NCI-H226 (cell line): Measurements from ENCODE around the gene ZNF609.

Experiments
- DNase-seq: peaks from one replicate; pipeline ENCODE4 v3.0.0-alpha.2; 2015

The ZNF609 gene

GRCh38 chr15:64455961-64456371 lies 4.4 kb upstream of the ZNF609 start:
- no peak for DNase-seq

GRCh38 chr15:64456634-64457108 lies 3.7 kb upstream of the ZNF609 start:
- no peak for DNase-seq

- DNase-seq = no peak
Measured at GRCh38 chr15:64459066-64459781, 1.2 kb upstream of the ZNF609 start.

GRCh38 chr15:64460724-64461720 lies 644 bp downstream of the ZNF609 start:
- DNase-seq = peak; percentile 85

GRCh38 chr15:64461721-64462162 lies 1.4 kb downstream of the ZNF609 start:
- no peak for DNase-seq

GRCh38 chr15:64462492-64462891 lies 2.1 kb downstream of the ZNF609 start:
- no peak for DNase-seq

GRCh38 chr15:64464276-64465005 lies 4.1 kb downstream of the ZNF609 start:
- DNase-seq = no peak

- DNase-seq = no peak
Measured at GRCh38 chr15:64466408-64467141, 6.2 kb downstream of the ZNF609 start.

- DNase-seq = no peak
Measured at GRCh38 chr15:64472161-64472560, 11.8 kb downstream of the ZNF609 start.

GRCh38 chr15:64474846-64475245 lies 14.5 kb downstream of the ZNF609 start:
- DNase-seq = no peak

GRCh38 chr15:64476550-64476949 lies 16.2 kb downstream of the ZNF609 start:
- DNase-seq = no peak

GRCh38 chr15:64478863-64479262 lies 18.5 kb downstream of the ZNF609 start:
- DNase-seq = peak; percentile 31

GRCh38 chr15:64480891-64481290 lies 20.5 kb downstream of the ZNF609 start:
- DNase-seq = no peak

GRCh38 chr15:64483749-64484148 lies 23.4 kb downstream of the ZNF609 start:
- no peak for DNase-seq

GRCh38 chr15:64485796-64486195 lies 25.4 kb downstream of the ZNF609 start:
- no peak for DNase-seq

- DNase-seq = no peak
Measured at GRCh38 chr15:64490598-64491259, 30.4 kb downstream of the ZNF609 start.

GRCh38 chr15:64493641-64494040 lies 33.3 kb downstream of the ZNF609 start:
- no peak for DNase-seq

GRCh38 chr15:64495968-64496367 lies 35.6 kb downstream of the ZNF609 start:
- DNase-seq = peak; percentile 20

GRCh38 chr15:64500695-64501395 lies 40.5 kb downstream of the ZNF609 start:
- DNase-seq = no peak

- no peak for DNase-seq
Measured at GRCh38 chr15:64501396-64501715, 41.0 kb downstream of the ZNF609 start.

- no peak for DNase-seq
Measured at GRCh38 chr15:64502151-64502550, 41.8 kb downstream of the ZNF609 start.
